SK-N-SH treated with all-trans-retinoic acid at 6 μM for 48 hours (cell line): Measurements from ENCODE around the gene DCST2.

Experiments
- ARNTL ChIP-seq: fragments of 450-650 bp; formaldehyde crosslinking; IDR thresholded peaks from 2 replicates; pipeline ENCODE4 v1.5.0; 2020; ENCODE audit warnings: low read depth, mild to moderate bottlenecking, moderate library complexity, borderline replicate concordance
- BACH2 ChIP-seq: fragments of 250-450 bp; sonication (Bioruptor Pico); IDR thresholded peaks from 2 replicates; pipeline ENCODE4 v1.9.0; 2021; ENCODE audit warnings: mild to moderate bottlenecking, borderline replicate concordance
- CREB5 ChIP-seq: fragments of 250-450 bp; sonication (Bioruptor Pico); IDR thresholded peaks from 2 replicates; pipeline ENCODE4 v1.5.1; 2020; ENCODE audit warnings: low read depth, mild to moderate bottlenecking, moderate library complexity
- ESRRG ChIP-seq: fragments of 250-450 bp; sonication (Bioruptor Pico); IDR thresholded peaks from 2 replicates; pipeline ENCODE4 v1.6.1; 2021; ENCODE audit warnings: mild to moderate bottlenecking
- PATZ1 ChIP-seq: fragments of 250-450 bp; sonication (Bioruptor Pico); IDR thresholded peaks from 2 replicates; pipeline ENCODE4 v1.8.0; 2020; ENCODE audit warnings: mild to moderate bottlenecking, moderate library complexity, borderline replicate concordance
- TSHZ2 ChIP-seq: fragments of 250-450 bp; sonication (Bioruptor Pico); IDR thresholded peaks from 2 replicates; pipeline ENCODE4 v1.5.0; 2020; ENCODE audit warnings: mild to moderate bottlenecking, moderate library complexity
- ZC3H10 ChIP-seq: fragments of 250-450 bp; sonication (Bioruptor Pico); IDR thresholded peaks from 2 replicates; pipeline ENCODE4 v1.5.1; 2021; ENCODE audit warnings: mild to moderate bottlenecking, moderate library complexity
- ZFP3 ChIP-seq: fragments of 250-450 bp; sonication (Bioruptor Pico); IDR thresholded peaks from 2 replicates; pipeline ENCODE4 v1.5.0; 2020; ENCODE audit warnings: mild to moderate bottlenecking, moderate library complexity

- no peak for TF ChIP-seq CREB5 (CRISPR knock-in tag)
- no peak for TF ChIP-seq ARNTL (CRISPR knock-in tag)
- no peak for TF ChIP-seq ZC3H10 (CRISPR knock-in tag)
- no peak for TF ChIP-seq PATZ1 (CRISPR knock-in tag)
- TF ChIP-seq BACH2 (CRISPR knock-in tag), result no peak
- TF ChIP-seq TSHZ2 (CRISPR knock-in tag), result no peak
- TF ChIP-seq ZFP3, result no peak
- no peak for TF ChIP-seq ESRRG (CRISPR knock-in tag)
Observed at GRCh38 chr1:155044365-155044764, 10.8 kb upstream of the DCST2 start.
